ENCODE results near the gene INTS4.

The INTS4 gene

GRCh38 chr11:77994434-77995362 is at the start of gene INTS4 (continued):
- TF ChIP-seq ZNF350 (tag by site-specific recombination; IDR thresholded peaks at IDR 0.05) (no peak), ZNF148 (tag by site-specific recombination; IDR thresholded peaks at IDR 0.05; ENCODE audit: borderline replicate concordance) (no peak), ZNF16 (tag by site-specific recombination; IDR thresholded peaks at IDR 0.05; ENCODE audit: low read depth) (no peak), ZBTB26 (tag by site-specific recombination; optimal IDR thresholded peaks at IDR 0.05) (peak; percentile 31), ZNF37A (tag by site-specific recombination; IDR thresholded peaks at IDR 0.05) (no peak), ZBTB49 (tag by site-specific recombination; IDR thresholded peaks at IDR 0.05; ENCODE audit: low read depth) (no peak), ZNF391 (tag by site-specific recombination; IDR thresholded peaks at IDR 0.05; ENCODE audit: borderline replicate concordance, low read depth) (no peak), ZBTB21 (tag by site-specific recombination; IDR thresholded peaks at IDR 0.05) (no peak), ZNF48 (tag by site-specific recombination; IDR thresholded peaks at IDR 0.05) (no peak), ZNF701 (tag by site-specific recombination; IDR thresholded peaks at IDR 0.05) (no peak), ZNF114 (tag by site-specific recombination; IDR thresholded peaks at IDR 0.05) (no peak), ZBTB48 (tag by site-specific recombination; IDR thresholded peaks at IDR 0.05) (peak; percentile 75; the same call in 1 of the 2 replicates), ZNF626 (tag by site-specific recombination; IDR thresholded peaks at IDR 0.05) (no peak), ZNF624 (tag by site-specific recombination; IDR thresholded peaks at IDR 0.05) (no peak), ZNF837 (tag by site-specific recombination; IDR thresholded peaks at IDR 0.05) (no peak), ZFP69B (tag by site-specific recombination; IDR thresholded peaks at IDR 0.05) (no peak), ZBTB7A (tag by site-specific recombination; IDR thresholded peaks at IDR 0.05; ENCODE audit: low read depth) (no peak), ZNF292 (tag by site-specific recombination; IDR thresholded peaks at IDR 0.05; ENCODE audit: borderline replicate concordance, low read depth) (no peak), OSR2 (tag by site-specific recombination; IDR thresholded peaks at IDR 0.05) (peak; percentile 30; the same call in 1 of the 2 replicates), WT1 (tag by site-specific recombination; IDR thresholded peaks at IDR 0.05) (peak; percentile 90), ZNF132 (tag by site-specific recombination; IDR thresholded peaks at IDR 0.05; ENCODE audit: borderline replicate concordance) (no peak), SCRT1 (tag by site-specific recombination; IDR thresholded peaks at IDR 0.05; ENCODE audit: borderline replicate concordance) (no peak), ZNF473 (tag by site-specific recombination; IDR thresholded peaks at IDR 0.05) (no peak), ZNF513 (tag by site-specific recombination; IDR thresholded peaks at IDR 0.05) (no peak), ZNF112 (tag by site-specific recombination; IDR thresholded peaks at IDR 0.05) (no peak), TRIM28 (IDR thresholded peaks at IDR 0.05; ENCODE audit: borderline replicate concordance, low read length) (peak; percentile 72; the same call in 1 of the 2 replicates), ZNF24 (tag by site-specific recombination; IDR thresholded peaks at IDR 0.05) (no peak), ZNF394 (tag by site-specific recombination; IDR thresholded peaks at IDR 0.05; ENCODE audit: borderline replicate concordance) (peak; percentile 93; the same call in 1 of the 2 replicates), ZNF558 (tag by site-specific recombination; IDR thresholded peaks at IDR 0.05) (no peak), ZNF510 (tag by site-specific recombination; IDR thresholded peaks at IDR 0.05; ENCODE audit: insufficient replicate concordance) (no peak)
